ENCODE measurements around the gene FGFBP2.

The FGFBP2 gene

GRCh38 chr4:15925830-15926229, 37.1 kb downstream of the FGFBP2 start:
- no peak for TF ChIP-seq CTCF (IDR thresholded peaks at IDR 0.05; ENCODE audit: insufficient read depth, low read length)
- TF ChIP-seq SPI1 (IDR thresholded peaks at IDR 0.05; ENCODE audit: borderline replicate concordance, low read depth) = no peak
- no peak for TF ChIP-seq REST (IDR thresholded peaks at IDR 0.05; ENCODE audit: insufficient replicate concordance, low read depth)
- TF ChIP-seq GABPA (IDR thresholded peaks at IDR 0.05; ENCODE audit: low read depth) = no peak
- TF ChIP-seq POLR2AphosphoS5 (IDR thresholded peaks at IDR 0.05; ENCODE audit: low read depth) = no peak
- DNase-seq (ENCODE audit: low read depth in 1 of 2, low spot score in 1 of 2) = no peak
- no peaks in the 10 kb centered on the region for H3K27me3 ChIP-seq (ENCODE audit: insufficient read depth, poor library complexity, severe bottlenecking)
- H3K4me3 ChIP-seq (replicated peaks; ENCODE audit: insufficient read depth, low read length) = no peak overlapping the region
- no peak overlapping the region for H3K27ac ChIP-seq (replicated peaks)

- DNase-seq (ENCODE audit: low read depth in 1 of 2, low spot score in 1 of 2) = no peak
- H3K4me3 ChIP-seq (replicated peaks; ENCODE audit: insufficient read depth, low read length) = no peak overlapping the region
- H3K27ac ChIP-seq (replicated peaks) = no peak overlapping the region
- no peaks in the 10 kb centered on the region for H3K27me3 ChIP-seq (ENCODE audit: insufficient read depth, poor library complexity, severe bottlenecking)
- no peak for TF ChIP-seq GABPA (IDR thresholded peaks at IDR 0.05; ENCODE audit: low read depth)
These were observed 41.4 kb downstream of the FGFBP2 start for GRCh38 chr4:15921592-15921932.

- no peak overlapping the region for H3K4me3 ChIP-seq (replicated peaks; ENCODE audit: insufficient read depth, low read length)
- DNase-seq (ENCODE audit: low read depth in 1 of 2, low spot score in 1 of 2) = no peak
- TF ChIP-seq REST (IDR thresholded peaks at IDR 0.05; ENCODE audit: insufficient replicate concordance, low read depth) = no peak
- TF ChIP-seq SPI1 (IDR thresholded peaks at IDR 0.05; ENCODE audit: borderline replicate concordance, low read depth) = no peak
- TF ChIP-seq POLR2AphosphoS5 (IDR thresholded peaks at IDR 0.05; ENCODE audit: low read depth) = no peak
- no peak for TF ChIP-seq GABPA (IDR thresholded peaks at IDR 0.05; ENCODE audit: low read depth)
- TF ChIP-seq CTCF (IDR thresholded peaks at IDR 0.05; ENCODE audit: insufficient read depth, low read length) = no peak
These were observed 42.0 kb downstream of the FGFBP2 start for GRCh38 chr4:15920723-15921591.

GRCh38 chr4:15918484-15919129, 44.4 kb downstream of the FGFBP2 start:
- DNase-seq (ENCODE audit: low read depth in 1 of 2, low spot score in 1 of 2) = no peak
- H3K27ac ChIP-seq (replicated peaks) = no peak overlapping the region
- H3K4me3 ChIP-seq (replicated peaks; ENCODE audit: insufficient read depth, low read length) = no peak overlapping the region
- no peak for TF ChIP-seq CTCF (IDR thresholded peaks at IDR 0.05; ENCODE audit: insufficient read depth, low read length)
- no peak for TF ChIP-seq POLR2AphosphoS5 (IDR thresholded peaks at IDR 0.05; ENCODE audit: low read depth)
- no peak for TF ChIP-seq REST (IDR thresholded peaks at IDR 0.05; ENCODE audit: insufficient replicate concordance, low read depth)
- H3K27me3 ChIP-seq (ENCODE audit: insufficient read depth, poor library complexity, severe bottlenecking) = no peaks in the 10 kb centered on the region

More at GRCh38 chr4:15920723-15921591, 42.0 kb downstream of the FGFBP2 start:
- Histone ChIP-seq H3K27me3 (ENCODE audit: insufficient read depth, poor library complexity, severe bottlenecking) (no peaks in the 10 kb centered on the region), H3K27ac (replicated peaks) (no peak overlapping the region)

All from HL-60 (cell line).